AG04449 (cell line): ENCODE data around the gene ZNF296.
"Not testable (repeated sequence)": the region's sequence is repeated elsewhere in the genome, so short reads cannot be mapped to it uniquely, and the experiment has no call there.

ENCODE experiments used
- CTCF ChIA-PET: fragments of 350-600 bp; formaldehyde crosslinking; extraction: SDS; loops from one replicate; lab custom pipeline; 2021; ENCODE audit warnings: antibody characterized with exemption; lab: Yijun Ruan, JAX
- POLR2A ChIA-PET: fragments of 400-600, 350-600 bp; formaldehyde crosslinking; extraction: SDS; loops from one replicate; lab custom pipeline; 2020; ENCODE audit warnings: antibody characterized with exemption, inconsistent platforms; lab: Yijun Ruan, JAX
- DNase-seq: peaks from one replicate; pipeline ENCODE4 v3.0.0-alpha.2; 2010; ENCODE audit warnings: low read depth, low spot score
- H3K4me3 ChIP-seq: 2 replicates; pipeline ENCODE4 v1.5.1; 2011; ENCODE audit warnings: low read depth, mild to moderate bottlenecking, control low read depth, low read length
- TF ChIP-seq, protein P1 (sequence below): IDR thresholded peaks from one replicate; pipeline ENCODE4 v1.5.1; 2011; ENCODE audit warnings: mild to moderate bottlenecking, moderate library complexity, low read length, control low read depth, inconsistent platforms; ENCODE audit not compliant: insufficient read depth; ENCODE audit errors: missing control alignments

ZNF296 gene

DNA sequence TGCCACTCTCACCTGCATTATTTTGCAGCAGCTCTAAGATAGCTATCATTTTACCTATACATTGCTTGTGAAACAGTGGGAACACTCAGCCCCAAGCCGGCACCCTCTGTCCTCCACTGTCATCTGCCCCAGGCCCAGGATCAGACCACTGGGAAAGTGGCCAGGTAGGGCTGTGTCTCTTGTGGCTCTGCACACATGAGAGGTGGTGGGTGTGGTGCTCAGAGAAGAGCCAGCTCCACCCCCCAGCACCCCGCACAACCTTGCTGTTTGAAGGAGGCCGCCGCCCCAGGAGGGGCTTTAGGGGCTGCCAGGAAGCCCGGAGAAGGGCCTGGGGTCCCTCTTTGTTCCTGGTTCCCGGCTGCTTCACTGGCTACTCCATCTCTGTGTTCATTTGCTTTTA lies 43.3 kb upstream of the ZNF296 start:
- no peak for DNase-seq
- TF ChIP-seq, protein P1, sequence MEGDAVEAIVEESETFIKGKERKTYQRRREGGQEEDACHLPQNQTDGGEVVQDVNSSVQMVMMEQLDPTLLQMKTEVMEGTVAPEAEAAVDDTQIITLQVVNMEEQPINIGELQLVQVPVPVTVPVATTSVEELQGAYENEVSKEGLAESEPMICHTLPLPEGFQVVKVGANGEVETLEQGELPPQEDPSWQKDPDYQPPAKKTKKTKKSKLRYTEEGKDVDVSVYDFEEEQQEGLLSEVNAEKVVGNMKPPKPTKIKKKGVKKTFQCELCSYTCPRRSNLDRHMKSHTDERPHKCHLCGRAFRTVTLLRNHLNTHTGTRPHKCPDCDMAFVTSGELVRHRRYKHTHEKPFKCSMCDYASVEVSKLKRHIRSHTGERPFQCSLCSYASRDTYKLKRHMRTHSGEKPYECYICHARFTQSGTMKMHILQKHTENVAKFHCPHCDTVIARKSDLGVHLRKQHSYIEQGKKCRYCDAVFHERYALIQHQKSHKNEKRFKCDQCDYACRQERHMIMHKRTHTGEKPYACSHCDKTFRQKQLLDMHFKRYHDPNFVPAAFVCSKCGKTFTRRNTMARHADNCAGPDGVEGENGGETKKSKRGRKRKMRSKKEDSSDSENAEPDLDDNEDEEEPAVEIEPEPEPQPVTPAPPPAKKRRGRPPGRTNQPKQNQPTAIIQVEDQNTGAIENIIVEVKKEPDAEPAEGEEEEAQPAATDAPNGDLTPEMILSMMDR, result no peak
- CTCF ChIA-PET, result interaction anchor here (1.2 kb wide), 1 partner anchor 12 kb away, joined by 3 read pairs; no protein-coding TSS in a partner anchor
- H3K4me3 ChIP-seq, result no peak overlapping the region
- POLR2A ChIA-PET, result no interaction called here

DNA sequence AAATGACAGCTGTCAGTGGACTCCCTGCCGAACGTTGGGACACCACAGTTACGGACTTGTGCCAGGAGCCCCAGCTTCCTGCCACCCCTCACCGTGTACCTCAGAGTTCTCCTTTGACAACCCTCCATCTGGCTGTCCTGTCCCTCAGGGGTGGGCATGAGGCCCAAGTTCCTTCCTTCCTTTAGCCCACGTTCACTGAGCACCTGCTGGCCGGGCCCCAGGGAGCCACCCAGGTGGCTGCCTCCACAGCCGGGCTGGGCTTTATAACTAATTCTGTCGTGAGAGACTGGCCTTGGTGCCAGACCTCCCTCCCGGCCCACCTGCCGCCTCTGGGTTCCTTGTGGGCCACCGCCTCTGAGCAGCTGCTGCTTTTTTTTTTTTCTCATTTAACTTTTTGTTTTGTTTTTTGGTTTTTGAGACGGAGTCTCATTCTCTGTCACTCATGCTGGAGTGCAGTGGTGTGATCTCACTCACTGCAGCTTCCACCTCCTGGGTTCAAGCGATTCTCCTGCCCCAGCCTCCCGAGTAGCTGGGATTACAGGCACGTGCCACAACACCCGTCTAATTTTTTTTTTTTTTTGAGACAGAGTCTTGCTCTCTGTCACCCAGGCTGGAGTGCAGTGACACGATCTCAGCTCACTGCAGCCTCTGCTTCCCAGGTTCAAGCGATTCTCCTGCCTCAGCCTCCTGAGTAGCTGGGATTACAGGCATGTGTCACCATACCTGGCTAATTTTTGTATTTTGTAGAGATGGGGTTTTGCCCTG lies 42.5 kb upstream of the ZNF296 start:
- DNase-seq, H3K4me3 ChIP-seq, POLR2A ChIA-PET: not testable (repeated sequence)
- CTCF ChIA-PET, result interaction anchor here (1.2 to 1.3 kb wide), 2 partner anchors 10 to 13 kb away, joined by 3 read pairs; no protein-coding TSS in a partner anchor

DNA sequence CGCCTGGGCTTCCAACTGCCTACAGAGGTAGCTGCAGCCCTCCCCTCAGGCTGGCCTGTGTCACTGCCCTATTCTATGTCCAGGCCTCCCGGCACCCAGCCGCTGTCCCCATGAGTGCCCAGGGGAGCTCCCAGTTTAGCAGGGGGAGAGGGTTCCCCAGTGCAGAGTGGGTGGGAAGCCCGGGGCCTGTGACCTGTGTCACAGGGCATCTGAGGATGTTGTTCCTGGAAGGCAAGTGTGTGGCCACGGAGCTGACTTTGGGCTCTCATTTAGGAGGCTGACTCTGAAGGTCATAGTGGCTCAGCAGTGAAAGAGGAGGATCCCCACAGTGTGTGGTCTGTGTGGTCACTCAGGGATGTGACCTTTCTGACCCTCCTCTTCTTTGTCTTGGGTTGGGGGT lies 41.8 kb upstream of the ZNF296 start:
- POLR2A ChIA-PET, result no interaction called here
- CTCF ChIA-PET, result interaction anchor here (1.2 to 1.3 kb wide), 2 partner anchors 10 to 13 kb away, joined by 3 read pairs; no protein-coding TSS in a partner anchor
- no peak overlapping the region for H3K4me3 ChIP-seq
- TF ChIP-seq, protein P1, result no peak
- DNase-seq, result no peak

DNA sequence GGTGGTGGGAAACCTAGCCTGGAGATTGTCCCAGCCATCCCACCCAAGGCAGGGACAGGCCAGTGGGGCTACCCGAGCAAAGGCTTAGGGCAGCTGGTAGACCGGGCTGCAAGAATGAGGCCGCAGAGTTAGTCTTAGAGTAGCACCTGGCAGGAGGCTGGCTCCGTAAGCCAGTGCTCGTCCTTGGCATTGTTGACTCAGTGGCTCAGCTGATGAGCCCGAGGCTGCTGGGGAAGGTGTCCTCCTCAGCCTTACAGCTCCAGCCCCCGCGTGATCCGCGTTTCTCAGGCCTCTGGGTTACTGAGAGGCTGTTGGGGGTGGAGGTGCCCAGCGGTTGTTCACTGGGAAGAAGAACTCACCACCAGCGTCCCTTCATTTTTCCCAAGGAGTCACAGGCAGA lies 41.4 kb upstream of the ZNF296 start:
- DNase-seq, result no peak
- TF ChIP-seq, protein P1, result no peak
- H3K4me3 ChIP-seq, result no peak overlapping the region
- CTCF ChIA-PET, result interaction anchor here (1.3 kb wide), 1 partner anchor 11 kb away, joined by 3 read pairs; no protein-coding TSS in a partner anchor
- POLR2A ChIA-PET, result no interaction called here

DNA sequence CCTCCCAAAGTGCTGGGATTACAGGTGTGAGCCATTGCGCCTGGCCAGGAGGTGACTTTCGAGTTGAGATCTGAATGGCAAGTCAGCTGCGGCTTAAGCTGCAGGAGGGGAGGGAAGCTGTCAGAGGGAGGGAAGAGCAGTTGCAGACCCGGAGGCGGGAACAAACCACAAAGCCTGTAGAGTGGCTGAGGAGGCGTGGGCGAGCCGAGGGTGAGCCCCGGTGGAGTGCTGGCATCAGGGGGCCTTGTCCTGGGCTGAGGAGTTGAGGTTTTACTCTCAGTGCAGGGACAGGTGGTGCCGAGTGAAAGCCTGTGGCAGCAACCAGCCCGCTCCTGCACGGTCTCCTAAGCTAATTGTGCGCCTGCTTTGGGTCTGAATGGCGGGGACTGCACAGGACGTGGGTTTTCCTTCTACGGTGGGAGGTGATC lies 40.9 kb upstream of the ZNF296 start:
- DNase-seq, result no peak
- TF ChIP-seq, protein P1, result no peak
- CTCF ChIA-PET, result interaction anchor here (1.3 to 5.6 kb wide), 2 partner anchors 7 to 11 kb away, joined by 3 to 29 read pairs; no protein-coding TSS in a partner anchor
- no peak overlapping the region for H3K4me3 ChIP-seq
- POLR2A ChIA-PET, result no interaction called here

DNA sequence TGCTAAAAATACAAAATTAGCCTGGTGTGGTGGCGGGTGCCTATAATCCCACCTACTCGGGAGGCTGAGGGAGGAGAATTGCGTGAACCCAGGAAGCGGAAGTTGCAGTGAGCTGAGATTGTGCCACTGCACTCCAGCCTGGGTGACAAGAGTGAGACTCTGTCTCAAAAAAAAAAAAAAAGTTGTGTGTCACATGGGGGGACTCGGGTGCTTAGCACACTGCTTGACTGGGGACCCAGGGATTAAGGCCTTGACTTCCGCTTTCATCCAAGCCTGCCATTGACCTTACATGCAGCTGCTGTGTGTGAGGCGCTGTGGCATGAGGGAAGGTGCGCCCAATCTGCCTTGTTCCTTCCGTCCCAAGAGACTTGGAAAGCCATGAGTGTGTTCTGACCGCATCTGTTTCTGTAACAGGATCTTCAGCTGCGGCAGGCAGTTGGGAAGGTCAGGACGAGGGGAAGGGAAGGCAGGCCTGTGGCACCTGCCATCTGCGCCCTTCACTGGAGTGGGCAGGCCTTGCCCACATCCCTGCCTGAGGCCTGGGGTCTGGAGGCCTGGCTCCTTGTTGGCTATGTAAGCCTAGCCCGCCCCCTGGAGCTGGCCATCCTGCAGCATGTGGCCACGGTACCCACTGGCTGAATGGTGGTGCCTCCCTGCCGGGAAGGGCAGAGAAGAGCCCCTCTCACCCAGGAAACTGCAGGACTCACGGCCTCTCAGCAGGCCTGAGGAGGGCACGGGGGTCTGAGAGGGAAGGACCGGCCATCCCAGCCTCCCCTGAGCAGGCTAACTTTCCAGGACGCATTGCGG lies 39.7 kb upstream of the ZNF296 start:
- no peak for DNase-seq
- POLR2A ChIA-PET, result no interaction called here
- CTCF ChIA-PET, result interaction anchor here (1.6 to 5.6 kb wide), 2 partner anchors 9 to 10 kb away, joined by 8 to 29 read pairs; no protein-coding TSS in a partner anchor
- TF ChIP-seq, protein P1, result no peak
- H3K4me3 ChIP-seq, result no peak overlapping the region
